Fibroblast of the aortic adventitia (primary cell): Measurements from ENCODE around the gene EEF1A2. TPM values are rescaled to one million over a fixed set of nuclear protein-coding genes. Genes with fewer than 3 reads are reported as not detected.

Experiments used
- DNase-seq: peaks from one replicate; pipeline ENCODE4 v3.0.0-alpha.2; 2010; ENCODE audit warnings: low read depth
- H3K4me3 ChIP-seq: 2 replicates; pipeline ENCODE4 v1.5.1; 2011; ENCODE audit warnings: low read depth, mild to moderate bottlenecking, control low read depth, low read length, moderate library complexity
- total RNA-seq: library from RNA; depleted of rRNA; stranded (reverse); fragments of >200 nt; gene quantifications from 2 replicates; pipeline ENCODE4 v1.2.3, GENCODE V29; 2012; ENCODE audit warnings: low replicate concordance
- TF ChIP-seq, protein P1 (sequence below): IDR thresholded peaks from 2 replicates; pipeline ENCODE4 v1.5.1; 2011; ENCODE audit warnings: mild to moderate bottlenecking, low read length, control low read depth, inconsistent platforms; ENCODE audit not compliant: insufficient read depth

The EEF1A2 gene
- total RNA-seq, 1 donor: 0.18 TPM

DNA sequence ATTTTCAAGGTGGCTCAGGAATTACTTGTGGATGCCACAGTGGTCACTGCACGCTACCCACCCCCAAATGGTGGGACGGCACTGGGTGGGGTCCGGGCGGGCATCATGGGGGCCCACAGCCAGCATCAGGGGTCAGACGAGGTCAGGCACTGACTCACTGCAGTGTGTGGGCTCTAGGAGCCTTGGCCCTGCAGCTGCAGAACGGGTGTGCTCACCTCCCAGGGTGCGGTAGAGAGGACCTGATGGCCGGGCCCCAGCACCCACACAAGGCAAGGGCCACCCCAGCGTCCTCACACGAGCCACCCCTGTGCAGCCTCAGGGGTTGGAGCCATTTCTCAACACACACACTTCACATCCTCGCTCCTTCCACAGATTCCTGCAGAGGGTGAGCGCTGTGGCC is 60.8 kb downstream of the EEF1A2 start:
- TF ChIP-seq, protein P1, sequence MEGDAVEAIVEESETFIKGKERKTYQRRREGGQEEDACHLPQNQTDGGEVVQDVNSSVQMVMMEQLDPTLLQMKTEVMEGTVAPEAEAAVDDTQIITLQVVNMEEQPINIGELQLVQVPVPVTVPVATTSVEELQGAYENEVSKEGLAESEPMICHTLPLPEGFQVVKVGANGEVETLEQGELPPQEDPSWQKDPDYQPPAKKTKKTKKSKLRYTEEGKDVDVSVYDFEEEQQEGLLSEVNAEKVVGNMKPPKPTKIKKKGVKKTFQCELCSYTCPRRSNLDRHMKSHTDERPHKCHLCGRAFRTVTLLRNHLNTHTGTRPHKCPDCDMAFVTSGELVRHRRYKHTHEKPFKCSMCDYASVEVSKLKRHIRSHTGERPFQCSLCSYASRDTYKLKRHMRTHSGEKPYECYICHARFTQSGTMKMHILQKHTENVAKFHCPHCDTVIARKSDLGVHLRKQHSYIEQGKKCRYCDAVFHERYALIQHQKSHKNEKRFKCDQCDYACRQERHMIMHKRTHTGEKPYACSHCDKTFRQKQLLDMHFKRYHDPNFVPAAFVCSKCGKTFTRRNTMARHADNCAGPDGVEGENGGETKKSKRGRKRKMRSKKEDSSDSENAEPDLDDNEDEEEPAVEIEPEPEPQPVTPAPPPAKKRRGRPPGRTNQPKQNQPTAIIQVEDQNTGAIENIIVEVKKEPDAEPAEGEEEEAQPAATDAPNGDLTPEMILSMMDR: no peak
- no peak for DNase-seq
- H3K4me3 ChIP-seq: no peak overlapping the region

Other genes starting within 250 kb of the EEF1A2 start
- gene NKAIN4, start 244.6 kb downstream of the EEF1A2 start, total RNA-seq: not detected in 2 replicates
- gene ARFGAP1, start 226.3 kb downstream of the EEF1A2 start, total RNA-seq: 45.5 and 58.3 TPM in 2 replicates
- not detected in 2 replicates for gene COL20A1, start 205.9 kb downstream of the EEF1A2 start, total RNA-seq
- gene CHRNA4, start 137.7 kb downstream of the EEF1A2 start, total RNA-seq: not detected in 2 replicates
- gene KCNQ2, start 26.4 kb downstream of the EEF1A2 start, total RNA-seq: not detected in 2 replicates
- 35.3 and 97.0 TPM in 2 replicates for gene PPDPF, start 21.7 kb upstream of the EEF1A2 start, total RNA-seq
- not detected in 2 replicates for gene PTK6, start 38.3 kb upstream of the EEF1A2 start, total RNA-seq
- not detected in 2 replicates for gene SRMS, start 48.7 kb upstream of the EEF1A2 start, total RNA-seq
- gene FNDC11, start 55.1 kb upstream of the EEF1A2 start, total RNA-seq: 0.25 and 0.45 TPM in 2 replicates
- gene HELZ2, start 75.2 kb upstream of the EEF1A2 start, total RNA-seq: 20.9 and 27.0 TPM in 2 replicates
- gene GMEB2, start 128.0 kb upstream of the EEF1A2 start, total RNA-seq: 3.4 and 7.4 TPM in 2 replicates
- 9.3 and 12.1 TPM in 2 replicates for gene STMN3, start 154.3 kb upstream of the EEF1A2 start, total RNA-seq
- 17.3 and 23.4 TPM in 2 replicates for gene RTEL1, start 159.2 kb upstream of the EEF1A2 start, total RNA-seq
- gene TNFRSF6B, start 197.6 kb upstream of the EEF1A2 start, total RNA-seq: 0.36 TPM in 1 of 2 replicates, not detected in the other
- 25.7 and 30.6 TPM in 2 replicates for gene ARFRP1, start 208.9 kb upstream of the EEF1A2 start, total RNA-seq
- gene ZGPAT, start 209.0 kb upstream of the EEF1A2 start, total RNA-seq: 11.8 and 15.8 TPM in 2 replicates
- 1.7 and 2.1 TPM in 2 replicates for gene LIME1, start 237.6 kb upstream of the EEF1A2 start, total RNA-seq
- gene SLC2A4RG, start 240.7 kb upstream of the EEF1A2 start, total RNA-seq: 31.9 and 39.2 TPM in 2 replicates